Endothelial cell of umbilical vein (primary cell): Measurements from ENCODE around the gene EAPP. TPM values are rescaled to one million over a fixed set of nuclear protein-coding genes. Genes with fewer than 3 reads are reported as not detected.
"Not testable (repeated sequence)": the region's sequence is repeated elsewhere in the genome, so short reads cannot be mapped to it uniquely, and the experiment has no call there.

Source experiments
- BruUV-seq: library from RNA; stranded (reverse); fragments of 400-500 nt; replicated peaks from 2 replicates; lab custom pipeline; 2021; lab: Mats Ljungman, UMichigan
- CTCF ChIA-PET: fragments of 300-600, 350-600 bp; sonication (Branson Sonifier 250); formaldehyde crosslinking; loops from one replicate; lab custom pipeline; 2021; ENCODE audit warnings: antibody characterized with exemption, inconsistent platforms; lab: Charles Lee
- POLR2A ChIA-PET: fragments of 300-600, 350-600 bp; sonication (Branson Sonifier 250); formaldehyde crosslinking; loops from one replicate; lab custom pipeline; 2021; ENCODE audit warnings: antibody characterized with exemption, inconsistent platforms; lab: Charles Lee
- DNase-seq: peaks from one replicate; pipeline ENCODE4 v3.0.0-alpha.2; 2011; ENCODE audit warnings: low read depth, low spot score
- FAIRE-seq: peaks from 2 replicates; lab custom pipeline; 2011; peaks lifted over from hg19 to GRCh38; lab: Jason Lieb, UNC
- H2AFZ ChIP-seq: 2 replicates; pipeline ENCODE4 v1.6.0; 2012; ENCODE audit warnings: low read depth, low read length, control low read depth, inconsistent platforms
- H3K27ac ChIP-seq: 2 replicates; pipeline ENCODE4 v1.5.1; 2011; ENCODE audit warnings: low read depth, mild to moderate bottlenecking, control low read depth, low read length, moderate library complexity; ENCODE audit not compliant: insufficient read depth
- H3K27me3 ChIP-seq, 2 experiments: 2 replicates each; pipeline versions ENCODE4 v1.6.0 to v1.6.1; 2011; ENCODE audit warnings: low read length in 2 of 2, mixed read lengths in 1 of 2; ENCODE audit not compliant: control insufficient read depth in 2 of 2, insufficient read depth in 2 of 2
- H3K36me3 ChIP-seq, 2 experiments: 2 replicates in 1 of 2; 3 replicates in 1 of 2; pipeline ENCODE4 v1.5.1; 2011; ENCODE audit warnings: low read length in 2 of 2, mild to moderate bottlenecking in 1 of 2, moderate library complexity in 1 of 2; ENCODE audit not compliant: control insufficient read depth in 2 of 2, insufficient read depth in 2 of 2; ENCODE audit errors: extremely low read depth in 1 of 2
- H3K4me1 ChIP-seq: 3 replicates; pipeline ENCODE4 v1.5.1; 2011; ENCODE audit warnings: mild to moderate bottlenecking, low read length; ENCODE audit not compliant: control insufficient read depth, insufficient read depth; ENCODE audit errors: extremely low read depth
- H3K4me2 ChIP-seq: 2 replicates; pipeline ENCODE4 v1.6.1; 2011; ENCODE audit warnings: low read length, control low read depth, mixed read lengths; ENCODE audit not compliant: insufficient read depth
- H3K4me3 ChIP-seq, 3 experiments: fragments of 200-600 bp in 1 of 3; sonication (generic), shearing (Covaris generic) in 1 of 3; replicated peaks in 1 of 3; 2 replicates each; pipeline ENCODE4 v1.5.1; 2011 to 2016; ENCODE audit warnings: control low read depth in 3 of 3, low read length in 3 of 3, mild to moderate bottlenecking in 2 of 3, inconsistent platforms in 1 of 3, low read depth in 1 of 3, moderate library complexity in 1 of 3; ENCODE audit not compliant: insufficient read depth in 1 of 3
- H3K79me2 ChIP-seq: 2 replicates; pipeline ENCODE4 v1.6.0; 2012; ENCODE audit warnings: low read length, inconsistent platforms; ENCODE audit not compliant: control insufficient read depth, insufficient read depth
- H3K9ac ChIP-seq: replicated peaks from 2 replicates; pipeline ENCODE3; 2011; ENCODE audit warnings: low read length, control low read depth; ENCODE audit not compliant: insufficient read depth; ENCODE audit errors: extremely low read depth
- H3K9me1 ChIP-seq: replicated peaks from 3 replicates; pipeline ENCODE4 v1.6.0; 2011; ENCODE audit warnings: mild to moderate bottlenecking, low read length; ENCODE audit not compliant: control insufficient read depth, insufficient read depth; ENCODE audit errors: extremely low read depth
- H3K9me3 ChIP-seq: replicated peaks from 2 replicates; pipeline ENCODE4 v1.5.1; 2012; ENCODE audit warnings: low read length, inconsistent platforms; ENCODE audit not compliant: control insufficient read depth, insufficient read depth
- H4K20me1 ChIP-seq: replicated peaks from 2 replicates; pipeline ENCODE3; 2011; ENCODE audit warnings: mild to moderate bottlenecking, low read length; ENCODE audit not compliant: control insufficient read depth, insufficient read depth; ENCODE audit errors: extremely low read depth
- CTCF ChIP-seq, 2 donors: IDR thresholded peaks; 1 replicate in 1 of 2; 2 replicates in 1 of 2; pipeline ENCODE4 v1.5.1; 2011; ENCODE audit warnings: low read length in 2 of 2, mild to moderate bottlenecking in 2 of 2, moderate library complexity in 2 of 2, control low read depth in 1 of 2, inconsistent platforms in 1 of 2, low read depth in 1 of 2; ENCODE audit not compliant: insufficient read depth in 1 of 2; ENCODE audit errors: extremely low read depth in 1 of 2
- EZH2 ChIP-seq: IDR thresholded peaks from 2 replicates; pipeline ENCODE4 v1.6.1; 2012; ENCODE audit warnings: borderline replicate concordance, low read depth, mild to moderate bottlenecking, moderate library complexity, low read length, inconsistent platforms; ENCODE audit not compliant: severe bottlenecking
- FOS ChIP-seq: IDR thresholded peaks from 2 replicates; pipeline ENCODE4 v1.6.1; 2011; ENCODE audit warnings: mild to moderate bottlenecking, low read length, moderate library complexity, borderline replicate concordance; ENCODE audit not compliant: insufficient read depth
- GATA2 ChIP-seq: IDR thresholded peaks from 2 replicates; pipeline ENCODE4 v1.7.0; 2011; ENCODE audit warnings: low read depth, mild to moderate bottlenecking, moderate library complexity, mixed read lengths, low read length; ENCODE audit not compliant: insufficient read length, insufficient read depth
- JUN ChIP-seq: IDR thresholded peaks from 2 replicates; pipeline ENCODE4 v1.6.1; 2011; ENCODE audit warnings: borderline replicate concordance, low read depth; ENCODE audit not compliant: insufficient read length, insufficient read depth
- MAX ChIP-seq: IDR thresholded peaks from 2 replicates; pipeline ENCODE4 v1.6.1; 2011; ENCODE audit not compliant: insufficient read depth, insufficient read length
- MYC ChIP-seq: IDR thresholded peaks from one replicate; pipeline ENCODE4 v1.6.1; 2011; ENCODE audit warnings: mild to moderate bottlenecking, low read depth, low read length
- POLR2A ChIP-seq: IDR thresholded peaks from 2 replicates; pipeline ENCODE4 v1.6.1; 2012; ENCODE audit warnings: low read depth, mild to moderate bottlenecking, control low read depth, low read length
- POLR2AphosphoS5 ChIP-seq: IDR thresholded peaks from 2 replicates; pipeline ENCODE4 v1.6.1; 2012; ENCODE audit warnings: low read depth, mild to moderate bottlenecking, control low read depth, low read length, moderate library complexity; ENCODE audit not compliant: insufficient read depth
- dilution Hi-C: fragments of 300-500 bp; cut with MboI; formaldehyde crosslinking; loops from one replicate; pipeline ENCODE4 v1.15.0; 2019; ENCODE audit warnings: low sequenced_read_pairs; ENCODE audit not compliant: extremely low pct_ligation_motif_present
- intact Hi-C: fragments of 100-400 bp; cut with micrococcal nuclease; formaldehyde crosslinking; loops from one replicate; pipeline ENCODE4 v1.10.0; 2022
- polyA plus RNA-seq, 4 experiments: library from polyadenylated mRNA; depleted of rRNA in 3 of 4; stranded (reverse) in 3 of 4; unstranded in 1 of 4; fragments of >200 nt; gene quantifications; 2 replicates each; pipeline versions ENCODE4 v1.2.1 to v1.2.3, GENCODE V29; 2011 to 2012; ENCODE audit warnings: missing spikeins in 1 of 4
- total RNA-seq: library from RNA; stranded (reverse); gene quantifications from 2 replicates; pipeline ENCODE4 v1.2.3, GENCODE V29; 2021

Gene EAPP
- total and polyA plus RNA-seq, 2 donors (not counting 3 experiments of a cell fraction or from before 2014, with no cell fraction given) = 16.6 to 22.2 TPM

- H3K36me3 ChIP-seq, CTCF ChIA-PET, H3K4me1 ChIP-seq, H3K9ac ChIP-seq, dilution Hi-C loops, H3K4me2 ChIP-seq, intact Hi-C loops, DNase-seq, H4K20me1 ChIP-seq, H3K9me3 ChIP-seq, BruUV-seq, H3K4me3 ChIP-seq, H3K27ac ChIP-seq, H3K9me1 ChIP-seq, H3K79me2 ChIP-seq, POLR2A ChIA-PET, H3K27me3 ChIP-seq, H2AFZ ChIP-seq: not testable (repeated sequence)
- peak; percentile 100 for FAIRE-seq
Observed at GRCh38 chr14:34555583-34556497, 16.3 kb upstream of the EAPP start.

GRCh38 chr14:34554540-34555250 is 15.2 kb upstream of the EAPP start:
- no peaks in the 10 kb centered on the region for H3K79me2 ChIP-seq
- H3K9me3 ChIP-seq = no peaks in the 10 kb centered on the region
- H2AFZ ChIP-seq = no peak overlapping the region
- BruUV-seq = TSS peak; percentile 56
- H4K20me1 ChIP-seq = no peaks in the 10 kb centered on the region
- no peaks in the 10 kb centered on the region for H3K36me3 ChIP-seq
- DNase-seq = no peak
- TF ChIP-seq MAX (no peak), GATA2 (no peak), POLR2AphosphoS5 (no peak), POLR2A (no peak), MYC (no peak), EZH2 (no peak), CTCF (IDR thresholded peaks at IDR 0.05; ENCODE audit: extremely low read depth in 1 of 2, insufficient read depth in 1 of 2, low read depth in 1 of 2, low read length in 2 of 2) (no peak), JUN (no peak), FOS (no peak)
- FAIRE-seq = no peak
- H3K27ac ChIP-seq = no peak overlapping the region
- peaks cover 5% of the 10 kb centered on the region for H3K4me1 ChIP-seq
- CTCF ChIA-PET = interaction anchor here (1.1 kb wide), 1 partner anchor 223 kb away, joined by 3 read pairs; no protein-coding TSS in a partner anchor
- no peaks in the 10 kb centered on the region for H3K9me1 ChIP-seq
- no peak overlapping the region for H3K9ac ChIP-seq
- POLR2A ChIA-PET = no interaction called here
- intact Hi-C loops = loop anchor here (5.0 kb wide), 1 partner anchor 222 kb away; no protein-coding TSS in a partner anchor
- dilution Hi-C loops = no loop called here
- H3K4me3 ChIP-seq = no peak overlapping the region
- H3K27me3 ChIP-seq = no peaks in the 10 kb centered on the region
- H3K4me2 ChIP-seq = peak overlapping the region; percentile 38
